IMR-90 (cell line): Measurements from ENCODE around the gene DALRD3. TPM values are rescaled to one million over a fixed set of nuclear protein-coding genes. Genes with fewer than 3 reads are reported as not detected.

Experiments used
- ATAC-seq: fragments of 200-7000 bp; cut with Tn5 transposase; 2 replicates; pipeline ENCODE4 v1.9.1; 2020; ENCODE audit warnings: low read depth, mild to moderate bottlenecking, moderate library complexity
- BruUV-seq: library from RNA; stranded (reverse); fragments of 400-500 nt; replicated peaks from 2 replicates; lab custom pipeline; 2021; lab: Mats Ljungman, UMichigan
- CTCF ChIA-PET: fragments of 300-600 bp; formaldehyde crosslinking; extraction: SDS; loops from one replicate; lab custom pipeline; 2021; ENCODE audit warnings: antibody characterized with exemption; lab: Yijun Ruan, JAX
- POLR2A ChIA-PET: fragments of 300-600 bp; sonication (Branson Sonifier 250); formaldehyde crosslinking; loops from one replicate; lab custom pipeline; 2022; ENCODE audit warnings: antibody characterized with exemption; ENCODE audit not compliant: unreplicated experiment; lab: Charles Lee
- DNase-seq: peaks from one replicate; pipeline ENCODE4 v3.0.0; 2013
- H2AFZ ChIP-seq: replicated peaks from 2 replicates; pipeline ENCODE3; 2013; ENCODE audit warnings: low read length, mild to moderate bottlenecking; ENCODE audit not compliant: poor library complexity
- H2AK5ac ChIP-seq: 2 replicates; pipeline ENCODE4 v1.6.1; 2013; ENCODE audit warnings: low read depth, low read length, inconsistent platforms
- H2AK9ac ChIP-seq: replicated peaks from 2 replicates; pipeline ENCODE3; 2013; ENCODE audit warnings: mild to moderate bottlenecking, low read depth, low read length, moderate library complexity; ENCODE audit not compliant: poor library complexity
- H2BK120ac ChIP-seq: 2 replicates; pipeline ENCODE4 v1.6.1; 2013; ENCODE audit warnings: low read depth, low read length, inconsistent platforms
- H2BK15ac ChIP-seq: 3 replicates; pipeline ENCODE4 v1.6.1; 2013; ENCODE audit warnings: low read depth, low read length, inconsistent platforms
- H2BK20ac ChIP-seq: 2 replicates; pipeline ENCODE4 v1.6.1; 2013; ENCODE audit warnings: low read depth, mild to moderate bottlenecking, inconsistent platforms, low read length, moderate library complexity
- H2BK5ac ChIP-seq: 2 replicates; pipeline ENCODE4 v1.6.1; 2013; ENCODE audit warnings: mild to moderate bottlenecking, low read depth, low read length, inconsistent platforms; ENCODE audit not compliant: poor library complexity, severe bottlenecking
- H3K14ac ChIP-seq: replicated peaks from 2 replicates; pipeline ENCODE4 v1.6.1; 2013; ENCODE audit warnings: low read depth, low read length, inconsistent platforms
- H3K18ac ChIP-seq: 2 replicates; pipeline ENCODE4 v1.6.1; 2013; ENCODE audit warnings: low read depth, low read length, control low read depth
- H3K23ac ChIP-seq: 2 replicates; pipeline ENCODE4 v1.6.1; 2013; ENCODE audit warnings: low read depth, low read length, inconsistent platforms
- H3K27ac ChIP-seq: 2 replicates; pipeline ENCODE4 v1.5.1; 2013; ENCODE audit warnings: mild to moderate bottlenecking, control low read depth, low read length; ENCODE audit not compliant: insufficient read depth
- H3K27me3 ChIP-seq: 2 replicates; pipeline ENCODE4 v1.6.1; 2013; ENCODE audit warnings: low read length; ENCODE audit not compliant: control insufficient read depth, insufficient read depth
- H3K36me3 ChIP-seq: 2 replicates; pipeline ENCODE4 v1.6.1; 2013; ENCODE audit warnings: low read length, mixed read lengths; ENCODE audit not compliant: control insufficient read depth, insufficient read depth
- H3K4ac ChIP-seq: 2 replicates; pipeline ENCODE4 v1.6.1; 2013; ENCODE audit warnings: low read depth, low read length, inconsistent platforms
- H3K4me1 ChIP-seq: 2 replicates; pipeline ENCODE4 v1.6.1; 2013; ENCODE audit warnings: low read length, mixed read lengths; ENCODE audit not compliant: control insufficient read depth, insufficient read depth
- H3K4me2 ChIP-seq: 2 replicates; pipeline ENCODE4 v1.6.1; 2013; ENCODE audit warnings: low read depth, mild to moderate bottlenecking, control low read depth, low read length, moderate library complexity
- H3K4me3 ChIP-seq: 2 replicates; pipeline ENCODE4 v1.5.1; 2013; ENCODE audit warnings: low read depth, mild to moderate bottlenecking, control low read depth, low read length, moderate library complexity; ENCODE audit not compliant: insufficient read depth
- H3K56ac ChIP-seq: 2 replicates; pipeline ENCODE4 v1.6.1; 2013; ENCODE audit warnings: low read length, inconsistent platforms; ENCODE audit not compliant: insufficient read depth; ENCODE audit errors: extremely low read depth
- H3K79me1 ChIP-seq, 2 experiments: 2 replicates each; pipeline ENCODE4 v1.6.1; 2013; ENCODE audit warnings: low read length in 2 of 2, inconsistent platforms in 1 of 2, low read depth in 1 of 2
- H3K9ac ChIP-seq: 2 replicates; pipeline ENCODE4 v1.6.1; 2013; ENCODE audit warnings: low read depth, low read length, control low read depth
- H3K9me1 ChIP-seq: 2 replicates; pipeline ENCODE4 v1.6.1; 2013; ENCODE audit warnings: low read length, inconsistent platforms; ENCODE audit not compliant: insufficient read depth
- H3K9me3 ChIP-seq: 2 replicates; pipeline ENCODE4 v1.6.1; 2013; ENCODE audit warnings: low read length; ENCODE audit not compliant: control insufficient read depth, insufficient read depth
- H4K20me1 ChIP-seq: 2 replicates; pipeline ENCODE4 v1.6.1; 2013; ENCODE audit warnings: low read length, inconsistent platforms; ENCODE audit not compliant: insufficient read depth
- H4K5ac ChIP-seq: 2 replicates; pipeline ENCODE4 v1.6.1; 2013; ENCODE audit warnings: mild to moderate bottlenecking, low read depth, low read length, control low read depth
- H4K8ac ChIP-seq, 2 experiments: 2 replicates each; pipeline ENCODE4 v1.6.1; 2013; ENCODE audit warnings: low read depth in 2 of 2, low read length in 2 of 2, control low read depth in 1 of 2, inconsistent platforms in 1 of 2
- H4K91ac ChIP-seq: 2 replicates; pipeline ENCODE4 v1.6.1; 2013; ENCODE audit warnings: low read depth, low read length, inconsistent platforms; ENCODE audit not compliant: insufficient read depth
- BHLHE40 ChIP-seq: fragments of 150-350 bp; IDR thresholded peaks from 2 replicates; pipeline ENCODE4 v1.6.1; 2016; ENCODE audit warnings: mild to moderate bottlenecking, low read depth, low read length
- CEBPB ChIP-seq: IDR thresholded peaks from 2 replicates; pipeline ENCODE4 v1.6.1; 2012; ENCODE audit warnings: low read depth, low read length, improper control_type of control experiment
- CHD1 ChIP-seq: IDR thresholded peaks from 2 replicates; pipeline ENCODE4 v1.6.1; 2012; ENCODE audit warnings: low read depth, low read length, improper control_type of control experiment
- FOS ChIP-seq: fragments of 150-350 bp; IDR thresholded peaks from 2 replicates; pipeline ENCODE4 v1.6.1; 2016; ENCODE audit warnings: low read depth, low read length
- MAZ ChIP-seq: IDR thresholded peaks from 2 replicates; pipeline ENCODE4 v1.6.1; 2012; ENCODE audit warnings: low read depth, mild to moderate bottlenecking, low read length, improper control_type of control experiment, moderate library complexity, borderline replicate concordance
- MXI1 ChIP-seq: IDR thresholded peaks from 2 replicates; pipeline ENCODE4 v1.6.1; 2012; ENCODE audit warnings: low read depth, mild to moderate bottlenecking, low read length, moderate library complexity, borderline replicate concordance
- NFE2L2 ChIP-seq: fragments of 150-350 bp; IDR thresholded peaks from 2 replicates; pipeline ENCODE4 v1.6.1; 2016; ENCODE audit warnings: low read depth, mild to moderate bottlenecking, low read length
- POLR2A ChIP-seq: IDR thresholded peaks from 2 replicates; pipeline ENCODE4 v1.6.1; 2012; ENCODE audit warnings: mild to moderate bottlenecking, low read depth, low read length
- RAD21 ChIP-seq: IDR thresholded peaks from 2 replicates; pipeline ENCODE4 v1.6.1; 2012; ENCODE audit warnings: low read length, improper control_type of control experiment
- RFX5 ChIP-seq: IDR thresholded peaks from 2 replicates; pipeline ENCODE4 v1.8.0; 2012; ENCODE audit warnings: low read depth, mild to moderate bottlenecking, low read length, moderate library complexity
- SMC3 ChIP-seq: fragments of 150-350 bp; IDR thresholded peaks from 2 replicates; pipeline ENCODE4 v1.6.1; 2016; ENCODE audit warnings: low read depth, mild to moderate bottlenecking, antibody characterized with exemption, low read length, moderate library complexity
- WGBS, 2 experiments: methylation state at CpG; one replicate each; pipeline versions ENCODE4 v1.1.5 to v1.1.7; 2013; ENCODE audit warnings: missing lambda C conversion rate in 2 of 2; ENCODE audit not compliant: insufficient read length in 1 of 2; ENCODE audit errors: extremely low coverage in 2 of 2; 5-methylcytosine and 5-hydroxymethylcytosine counted together
- dilution Hi-C: fragments of 300-500 bp; cut with HindIII; formaldehyde crosslinking; loops from one replicate; pipeline ENCODE4 v1.14.3; 2018; ENCODE audit warnings: low sequenced_read_pairs; ENCODE audit not compliant: unreplicated experiment
- in situ Hi-C: fragments of 300-500 bp; cut with MboI; formaldehyde crosslinking; loops from 3 replicates; pipeline ENCODE4 v1.14.3; 2019; ENCODE audit warnings: low sequenced_read_pairs, inconsistent platforms, mixed read lengths
- intact Hi-C: fragments of 100-400 bp; cut with micrococcal nuclease; formaldehyde crosslinking; loops from 2 replicates; pipeline ENCODE4 v1.10.0; 2022
- polyA plus RNA-seq, 3 experiments: library from polyadenylated mRNA; depleted of rRNA; stranded (reverse); fragments of >200 nt; gene quantifications; 2 replicates each; pipeline ENCODE4 v1.2.3, GENCODE V29; 2012; ENCODE audit warnings: low replicate concordance in 1 of 3
- total RNA-seq: library from RNA; depleted of rRNA; stranded (reverse); fragments of >200 nt; gene quantifications from 2 replicates; pipeline ENCODE4 v1.2.3, GENCODE V29; 2012
- TF ChIP-seq, protein P1 (sequence below): conservative IDR thresholded peaks from 2 replicates; pipeline ENCODE4 v1.5.1; 2012; ENCODE audit warnings: mild to moderate bottlenecking, low read depth, low read length, improper control_type of control experiment
- TF ChIP-seq, protein P2 (sequence below): fragments of 150-350 bp; IDR thresholded peaks from 2 replicates; pipeline ENCODE4 v1.6.1; 2017; ENCODE audit warnings: mild to moderate bottlenecking, antibody characterized with exemption, low read length, low read depth

Gene DALRD3
- total and polyA plus RNA-seq, 2 of the 4 experiments (the other 2 are of a cell fraction), result 27.8 to 42.2 TPM

DNA sequence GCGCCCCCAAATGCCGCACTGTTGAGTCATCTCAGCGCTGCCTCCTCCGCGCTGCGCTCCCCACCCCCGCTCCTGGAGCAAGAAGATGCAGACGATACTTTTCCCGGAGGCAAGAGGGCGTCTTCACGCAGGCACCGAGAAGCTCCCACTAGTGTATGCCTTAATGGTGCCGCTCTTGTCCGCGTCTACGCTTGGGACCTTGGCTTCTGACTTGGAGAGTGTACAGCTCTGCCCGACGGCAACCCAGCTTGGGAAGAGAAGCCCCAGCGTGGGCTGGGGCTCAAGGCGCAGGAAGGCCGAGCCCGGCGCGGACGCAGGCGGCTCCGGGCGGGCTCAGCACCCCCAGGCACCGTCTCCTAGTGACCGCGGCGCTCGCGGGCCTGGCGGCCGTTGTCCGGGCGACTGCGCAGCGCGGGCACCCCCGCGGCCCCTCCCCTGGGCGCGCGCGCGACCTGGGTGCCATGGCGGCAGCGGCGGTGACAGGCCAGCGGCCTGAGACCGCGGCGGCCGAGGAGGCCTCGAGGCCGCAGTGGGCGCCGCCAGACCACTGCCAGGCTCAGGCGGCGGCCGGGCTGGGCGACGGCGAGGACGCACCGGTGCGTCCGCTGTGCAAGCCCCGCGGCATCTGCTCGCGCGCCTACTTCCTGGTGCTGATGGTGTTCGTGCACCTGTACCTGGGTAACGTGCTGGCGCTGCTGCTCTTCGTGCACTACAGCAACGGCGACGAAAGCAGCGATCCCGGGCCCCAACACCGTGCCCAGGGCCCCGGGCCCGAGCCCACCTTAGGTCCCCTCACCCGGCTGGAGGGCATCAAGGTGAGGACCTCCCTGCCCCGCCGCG, 28.4 kb downstream of the DALRD3 start, which contains the start of gene P4HTM:
Gene P4HTM (plus strand): TSS at position 446 of the 840 bp plus-strand sequence. CDS start 16 bp downstream, at position 462.
- dilution Hi-C loops (no loop called here), intact Hi-C loops (loop anchor here (1.0 to 2.0 kb wide), 3 partner anchors 17 to 104 kb away; partner anchors contain the start of genes QRICH1 and WDR6), in situ Hi-C loops (no loop called here)
- peaks cover 14% of the 10 kb centered on the region for H3K4me1 ChIP-seq
- peaks cover 7% of the 10 kb centered on the region for H3K9me1 ChIP-seq
- H3K23ac ChIP-seq, result peak within 1 kb of the TSS; percentile 93
- peak within 1 kb of the TSS; percentile 85 for H3K56ac ChIP-seq
- H4K20me1 ChIP-seq, result no peaks in the 10 kb centered on the region; the same call in 1 of the 2 replicates
- peak within 1 kb of the TSS; percentile 91 for H3K4ac ChIP-seq
- H3K4me2 ChIP-seq, result peak within 1 kb of the TSS; percentile 95
- H3K9ac ChIP-seq, result peak within 1 kb of the TSS; percentile 74
- H2AK5ac ChIP-seq, result peak within 1 kb of the TSS; percentile 93
- ChIA-PET POLR2A (interaction anchor here (1.3 kb wide), 1 partner anchor 17 kb away, joined by 9 read pairs; the partner anchor contains the start of gene WDR6), CTCF (interaction anchor here (1.0 to 3.2 kb wide), 5 partner anchors 10 to 104 kb away, joined by 3 to 17 read pairs (median 3); partner anchors contain the start of genes NDUFAF3, QRICH1 and WDR6)
- peak within 1 kb of the TSS; percentile 96 for H2AFZ ChIP-seq
- no peaks in the 10 kb centered on the region for H3K27me3 ChIP-seq
- peaks cover 5% of the 10 kb centered on the region; the same call in 1 of the 2 replicates for H3K36me3 ChIP-seq
- no peaks in the 10 kb centered on the region for H3K9me3 ChIP-seq
- peak; percentile 93 for DNase-seq
- peak within 1 kb of the TSS; percentile 82 for H3K18ac ChIP-seq
- TF ChIP-seq MAZ (peak; percentile 89), POLR2A (peak; percentile 77), BHLHE40 (no peak), RFX5 (no peak), NFE2L2 (no peak), FOS (peak; percentile 85), CHD1 (no peak), RAD21 (peak; percentile 42), SMC3 (peak; percentile 32; the same call in 1 of the 2 replicates), MXI1 (peak; percentile 29; the same call in 1 of the 2 replicates), CEBPB (peak; percentile 62; the same call in 1 of the 2 replicates)
- TF ChIP-seq, protein P1, sequence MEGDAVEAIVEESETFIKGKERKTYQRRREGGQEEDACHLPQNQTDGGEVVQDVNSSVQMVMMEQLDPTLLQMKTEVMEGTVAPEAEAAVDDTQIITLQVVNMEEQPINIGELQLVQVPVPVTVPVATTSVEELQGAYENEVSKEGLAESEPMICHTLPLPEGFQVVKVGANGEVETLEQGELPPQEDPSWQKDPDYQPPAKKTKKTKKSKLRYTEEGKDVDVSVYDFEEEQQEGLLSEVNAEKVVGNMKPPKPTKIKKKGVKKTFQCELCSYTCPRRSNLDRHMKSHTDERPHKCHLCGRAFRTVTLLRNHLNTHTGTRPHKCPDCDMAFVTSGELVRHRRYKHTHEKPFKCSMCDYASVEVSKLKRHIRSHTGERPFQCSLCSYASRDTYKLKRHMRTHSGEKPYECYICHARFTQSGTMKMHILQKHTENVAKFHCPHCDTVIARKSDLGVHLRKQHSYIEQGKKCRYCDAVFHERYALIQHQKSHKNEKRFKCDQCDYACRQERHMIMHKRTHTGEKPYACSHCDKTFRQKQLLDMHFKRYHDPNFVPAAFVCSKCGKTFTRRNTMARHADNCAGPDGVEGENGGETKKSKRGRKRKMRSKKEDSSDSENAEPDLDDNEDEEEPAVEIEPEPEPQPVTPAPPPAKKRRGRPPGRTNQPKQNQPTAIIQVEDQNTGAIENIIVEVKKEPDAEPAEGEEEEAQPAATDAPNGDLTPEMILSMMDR, result peak; percentile 49
- TF ChIP-seq, protein P2, sequence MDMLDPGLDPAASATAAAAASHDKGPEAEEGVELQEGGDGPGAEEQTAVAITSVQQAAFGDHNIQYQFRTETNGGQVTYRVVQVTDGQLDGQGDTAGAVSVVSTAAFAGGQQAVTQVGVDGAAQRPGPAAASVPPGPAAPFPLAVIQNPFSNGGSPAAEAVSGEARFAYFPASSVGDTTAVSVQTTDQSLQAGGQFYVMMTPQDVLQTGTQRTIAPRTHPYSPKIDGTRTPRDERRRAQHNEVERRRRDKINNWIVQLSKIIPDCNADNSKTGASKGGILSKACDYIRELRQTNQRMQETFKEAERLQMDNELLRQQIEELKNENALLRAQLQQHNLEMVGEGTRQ, result no peak
- H2BK5ac ChIP-seq, result peak within 1 kb of the TSS; percentile 91
- BruUV-seq, result TSS peak; percentile 46
- H4K91ac ChIP-seq, result peak within 1 kb of the TSS; percentile 80
- 1% methylated on average over 44 of the region's 91 CpGs; no CpG with 5 or more reads in 1 of the 2 experiments for WGBS, 2 experiments
- peak within 1 kb of the TSS; percentile 85 for H3K14ac ChIP-seq
- peaks cover 18 to 43% of the 10 kb centered on the region in 2 experiments for H3K79me1 ChIP-seq
- peak within 1 kb of the TSS; percentile 88 for H2BK120ac ChIP-seq
- peak within 1 kb of the TSS; percentile 47; the same call in 1 of the 3 replicates for H2BK15ac ChIP-seq
- peak within 1 kb of the TSS; percentile 96 for H2AK9ac ChIP-seq
- peak; percentile 89 for ATAC-seq
- H3K27ac ChIP-seq, result peak within 1 kb of the TSS; percentile 94
- H4K5ac ChIP-seq, result peak within 1 kb of the TSS; percentile 76
- H3K4me3 ChIP-seq, result peak within 1 kb of the TSS; percentile 72
- H4K8ac ChIP-seq, result peak within 1 kb of the TSS; percentile 74 to 89
- H2BK20ac ChIP-seq, result peak within 1 kb of the TSS; percentile 71
